OCI-LY1 (cell line): Measurements from ENCODE around the gene PPFIA1.

Source experiments
- EZH2 ChIP-seq: fragments of 200-600 bp; sonication (generic), shearing (Covaris generic); IDR thresholded peaks from 2 replicates; pipeline ENCODE4 v1.8.0; 2017; ENCODE audit warnings: borderline replicate concordance, mixed run types, mild to moderate bottlenecking, antibody characterized with exemption, low read length, moderate library complexity, mixed read lengths
- TF ChIP-seq, protein P1 (sequence below): fragments of 200-600 bp; sonication (generic), shearing (Covaris generic); IDR thresholded peaks from 2 replicates; pipeline ENCODE4 v1.5.1; 2017; ENCODE audit warnings: mild to moderate bottlenecking, antibody characterized with exemption, low read length, moderate library complexity, mixed read lengths

DNA sequence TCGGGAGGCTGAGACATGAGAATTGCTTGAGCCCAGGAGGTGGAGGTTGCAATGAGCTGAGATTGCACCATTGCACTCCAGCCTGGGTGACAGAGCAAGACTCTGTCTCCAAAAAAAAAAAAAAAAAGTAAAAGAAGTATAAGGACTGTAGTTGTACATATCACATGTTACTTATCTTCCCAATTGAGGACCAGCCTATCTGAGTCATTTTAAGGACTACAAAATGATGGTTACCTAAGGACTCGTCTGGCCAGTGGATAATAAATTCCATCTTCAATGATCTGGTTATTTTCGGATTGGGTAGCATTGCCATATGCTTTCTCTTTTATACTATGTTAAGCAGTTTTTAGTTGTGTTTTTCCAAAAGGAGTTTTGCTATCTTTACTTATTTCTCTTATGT is 55.3 kb downstream of the PPFIA1 start:
- TF ChIP-seq, protein P1, sequence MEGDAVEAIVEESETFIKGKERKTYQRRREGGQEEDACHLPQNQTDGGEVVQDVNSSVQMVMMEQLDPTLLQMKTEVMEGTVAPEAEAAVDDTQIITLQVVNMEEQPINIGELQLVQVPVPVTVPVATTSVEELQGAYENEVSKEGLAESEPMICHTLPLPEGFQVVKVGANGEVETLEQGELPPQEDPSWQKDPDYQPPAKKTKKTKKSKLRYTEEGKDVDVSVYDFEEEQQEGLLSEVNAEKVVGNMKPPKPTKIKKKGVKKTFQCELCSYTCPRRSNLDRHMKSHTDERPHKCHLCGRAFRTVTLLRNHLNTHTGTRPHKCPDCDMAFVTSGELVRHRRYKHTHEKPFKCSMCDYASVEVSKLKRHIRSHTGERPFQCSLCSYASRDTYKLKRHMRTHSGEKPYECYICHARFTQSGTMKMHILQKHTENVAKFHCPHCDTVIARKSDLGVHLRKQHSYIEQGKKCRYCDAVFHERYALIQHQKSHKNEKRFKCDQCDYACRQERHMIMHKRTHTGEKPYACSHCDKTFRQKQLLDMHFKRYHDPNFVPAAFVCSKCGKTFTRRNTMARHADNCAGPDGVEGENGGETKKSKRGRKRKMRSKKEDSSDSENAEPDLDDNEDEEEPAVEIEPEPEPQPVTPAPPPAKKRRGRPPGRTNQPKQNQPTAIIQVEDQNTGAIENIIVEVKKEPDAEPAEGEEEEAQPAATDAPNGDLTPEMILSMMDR = no peak
- no peak for TF ChIP-seq EZH2
